ENCODE measurements around the gene PRPF31. TPM values are rescaled to one million over a fixed set of nuclear protein-coding genes. Genes with fewer than 3 reads are reported as not detected.
A peak's percentile ranks its signal among the peaks of the same experiment; 100 is the strongest.

The PRPF31 gene
- total and polyA plus RNA-seq, 2 of the 13 experiments (the other 11 are each of a cell fraction or from before 2014, with no cell fraction given), result 23.8 to 63.8 TPM

- TF ChIP-seq, protein P1, sequence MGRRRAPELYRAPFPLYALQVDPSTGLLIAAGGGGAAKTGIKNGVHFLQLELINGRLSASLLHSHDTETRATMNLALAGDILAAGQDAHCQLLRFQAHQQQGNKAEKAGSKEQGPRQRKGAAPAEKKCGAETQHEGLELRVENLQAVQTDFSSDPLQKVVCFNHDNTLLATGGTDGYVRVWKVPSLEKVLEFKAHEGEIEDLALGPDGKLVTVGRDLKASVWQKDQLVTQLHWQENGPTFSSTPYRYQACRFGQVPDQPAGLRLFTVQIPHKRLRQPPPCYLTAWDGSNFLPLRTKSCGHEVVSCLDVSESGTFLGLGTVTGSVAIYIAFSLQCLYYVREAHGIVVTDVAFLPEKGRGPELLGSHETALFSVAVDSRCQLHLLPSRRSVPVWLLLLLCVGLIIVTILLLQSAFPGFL (CRISPR knock-in tag; IDR thresholded peaks at IDR 0.05), result no peak
- TF ChIP-seq FOXJ3 (CRISPR knock-in tag; IDR thresholded peaks at IDR 0.05; ENCODE audit: borderline replicate concordance) (no peak), ZBTB7B (CRISPR knock-in tag; IDR thresholded peaks at IDR 0.05) (peak; percentile 65; the same call in 1 of the 2 replicates), ISL2 (CRISPR knock-in tag; IDR thresholded peaks at IDR 0.05) (peak; percentile 52), ZNF276 (CRISPR knock-in tag; IDR thresholded peaks at IDR 0.05; ENCODE audit: low read depth) (no peak; the same call in 1 of the 2 replicates), BRD4 (CRISPR knock-in tag; IDR thresholded peaks at IDR 0.05) (peak; percentile 65), TRIM22 (IDR thresholded peaks at IDR 0.05) (no peak), DMAP1 (CRISPR knock-in tag; IDR thresholded peaks at IDR 0.05) (peak; percentile 82), ZNF703 (CRISPR knock-in tag; IDR thresholded peaks at IDR 0.05; ENCODE audit: borderline replicate concordance) (no peak; the same call in 1 of the 2 replicates), MED13 (CRISPR knock-in tag; IDR thresholded peaks at IDR 0.05) (no peak), CREB3 (CRISPR knock-in tag; IDR thresholded peaks at IDR 0.05) (no peak), ZNF160 (CRISPR knock-in tag; IDR thresholded peaks at IDR 0.05) (no peak), SAP130 (CRISPR knock-in tag; IDR thresholded peaks at IDR 0.05; ENCODE audit: low read depth) (peak; percentile 97), ZNF577 (CRISPR knock-in tag; IDR thresholded peaks at IDR 0.05; ENCODE audit: borderline replicate concordance, low read depth) (0 out of 2 replicates have a peak, but pooled peaks have one; percentile 46), CREBL2 (CRISPR knock-in tag; IDR thresholded peaks at IDR 0.05; ENCODE audit: borderline replicate concordance) (no peak), ZNF550 (CRISPR knock-in tag; IDR thresholded peaks at IDR 0.05; ENCODE audit: borderline replicate concordance) (no peak)
- TF ChIP-seq, protein P2, sequence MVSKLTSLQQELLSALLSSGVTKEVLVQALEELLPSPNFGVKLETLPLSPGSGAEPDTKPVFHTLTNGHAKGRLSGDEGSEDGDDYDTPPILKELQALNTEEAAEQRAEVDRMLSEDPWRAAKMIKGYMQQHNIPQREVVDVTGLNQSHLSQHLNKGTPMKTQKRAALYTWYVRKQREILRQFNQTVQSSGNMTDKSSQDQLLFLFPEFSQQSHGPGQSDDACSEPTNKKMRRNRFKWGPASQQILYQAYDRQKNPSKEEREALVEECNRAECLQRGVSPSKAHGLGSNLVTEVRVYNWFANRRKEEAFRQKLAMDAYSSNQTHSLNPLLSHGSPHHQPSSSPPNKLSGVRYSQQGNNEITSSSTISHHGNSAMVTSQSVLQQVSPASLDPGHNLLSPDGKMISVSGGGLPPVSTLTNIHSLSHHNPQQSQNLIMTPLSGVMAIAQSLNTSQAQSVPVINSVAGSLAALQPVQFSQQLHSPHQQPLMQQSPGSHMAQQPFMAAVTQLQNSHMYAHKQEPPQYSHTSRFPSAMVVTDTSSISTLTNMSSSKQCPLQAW (CRISPR knock-in tag; IDR thresholded peaks at IDR 0.05), result peak; percentile 93
- TF ChIP-seq, protein P3, sequence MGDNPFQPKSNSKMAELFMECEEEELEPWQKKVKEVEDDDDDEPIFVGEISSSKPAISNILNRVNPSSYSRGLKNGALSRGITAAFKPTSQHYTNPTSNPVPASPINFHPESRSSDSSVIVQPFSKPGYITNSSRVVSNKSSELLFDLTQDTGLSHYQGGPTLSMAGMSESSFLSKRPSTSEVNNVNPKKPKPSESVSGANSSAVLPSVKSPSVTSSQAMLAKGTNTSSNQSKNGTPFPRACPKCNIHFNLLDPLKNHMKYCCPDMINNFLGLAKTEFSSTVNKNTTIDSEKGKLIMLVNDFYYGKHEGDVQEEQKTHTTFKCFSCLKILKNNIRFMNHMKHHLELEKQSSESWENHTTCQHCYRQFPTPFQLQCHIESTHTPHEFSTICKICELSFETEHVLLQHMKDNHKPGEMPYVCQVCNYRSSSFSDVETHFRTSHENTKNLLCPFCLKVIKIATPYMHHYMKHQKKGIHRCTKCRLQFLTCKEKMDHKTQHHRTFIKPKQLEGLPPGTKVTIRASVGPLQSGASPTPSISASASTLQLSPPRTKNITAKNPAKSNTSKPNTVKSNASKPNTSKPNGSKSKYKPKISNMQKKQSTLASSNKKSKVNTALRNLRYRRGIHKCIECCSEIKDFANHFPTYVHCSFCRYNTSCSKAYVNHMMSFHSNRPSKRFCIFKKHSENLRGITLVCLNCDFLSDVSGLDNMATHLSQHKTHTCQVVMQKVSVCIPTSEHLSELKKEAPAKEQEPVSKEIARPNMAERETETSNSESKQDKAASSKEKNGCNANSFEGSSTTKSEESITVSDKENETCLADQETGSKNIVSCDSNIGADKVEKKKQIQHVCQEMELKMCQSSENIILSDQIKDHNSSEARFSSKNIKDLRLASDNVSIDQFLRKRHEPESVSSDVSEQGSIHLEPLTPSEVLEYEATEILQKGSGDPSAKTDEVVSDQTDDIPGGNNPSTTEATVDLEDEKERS (CRISPR knock-in tag; IDR thresholded peaks at IDR 0.05), result no peak; the same call in 1 of the 2 replicates
These were observed at the start of gene PRPF31, which contains the start of gene TFPT (continued) for GRCh38 chr19:54115109-54116063.
